VCaP (cell line): Measurements from ENCODE around the gene CRB2.

Experiments used
- H3K27ac ChIP-seq: fragments of 450-650 bp; 2 replicates; pipeline ENCODE4 v1.5.1; 2017
- TF ChIP-seq, protein P1 (sequence below): fragments of 450-650 bp; conservative IDR thresholded peaks from 2 replicates; pipeline ENCODE4 v1.5.1; 2017; ENCODE audit warnings: mild to moderate bottlenecking, moderate library complexity

Gene CRB2

DNA sequence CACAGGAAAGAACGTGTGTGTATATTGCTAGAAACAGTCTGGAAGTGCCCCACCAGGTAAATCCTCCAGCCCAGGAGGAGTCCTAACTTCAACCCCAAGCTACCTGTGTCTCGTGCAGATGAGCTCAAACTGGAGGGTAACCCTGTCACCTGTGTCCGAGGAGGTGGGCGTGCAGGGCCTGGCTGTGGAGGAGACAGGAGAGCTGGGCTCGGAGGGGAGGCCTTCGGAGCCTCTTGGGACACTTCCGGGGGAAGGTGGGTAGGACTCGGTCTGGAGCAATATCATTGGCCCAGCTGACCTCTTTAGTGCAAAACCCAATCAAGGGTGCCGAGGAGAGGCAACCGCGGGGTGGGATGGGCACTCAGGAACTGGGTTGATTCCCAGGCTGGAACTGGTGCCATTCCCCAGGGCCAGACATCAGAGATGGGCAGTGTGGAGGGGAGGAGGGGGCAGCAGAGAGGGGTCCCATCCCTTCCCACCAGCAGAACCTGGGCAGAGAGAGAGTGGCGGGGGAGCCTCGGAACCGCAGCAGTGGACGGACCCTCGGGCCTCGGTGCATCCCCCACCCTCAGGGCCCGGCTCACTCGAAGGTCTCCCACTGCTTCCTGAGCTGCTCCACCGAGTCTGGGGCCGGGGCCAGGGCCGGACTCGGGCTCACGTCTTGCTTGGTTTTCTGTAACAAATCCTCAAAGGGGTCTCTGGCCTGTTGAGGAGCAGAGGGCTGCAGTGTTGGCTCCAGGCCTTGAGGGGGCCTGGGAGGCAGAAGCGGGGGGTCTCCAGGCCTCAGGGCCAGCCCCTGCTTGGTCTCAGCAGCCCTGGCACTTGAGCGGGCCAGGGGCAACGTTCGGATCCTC lies 25.1 kb downstream of the CRB2 start:
- TF ChIP-seq, protein P1, sequence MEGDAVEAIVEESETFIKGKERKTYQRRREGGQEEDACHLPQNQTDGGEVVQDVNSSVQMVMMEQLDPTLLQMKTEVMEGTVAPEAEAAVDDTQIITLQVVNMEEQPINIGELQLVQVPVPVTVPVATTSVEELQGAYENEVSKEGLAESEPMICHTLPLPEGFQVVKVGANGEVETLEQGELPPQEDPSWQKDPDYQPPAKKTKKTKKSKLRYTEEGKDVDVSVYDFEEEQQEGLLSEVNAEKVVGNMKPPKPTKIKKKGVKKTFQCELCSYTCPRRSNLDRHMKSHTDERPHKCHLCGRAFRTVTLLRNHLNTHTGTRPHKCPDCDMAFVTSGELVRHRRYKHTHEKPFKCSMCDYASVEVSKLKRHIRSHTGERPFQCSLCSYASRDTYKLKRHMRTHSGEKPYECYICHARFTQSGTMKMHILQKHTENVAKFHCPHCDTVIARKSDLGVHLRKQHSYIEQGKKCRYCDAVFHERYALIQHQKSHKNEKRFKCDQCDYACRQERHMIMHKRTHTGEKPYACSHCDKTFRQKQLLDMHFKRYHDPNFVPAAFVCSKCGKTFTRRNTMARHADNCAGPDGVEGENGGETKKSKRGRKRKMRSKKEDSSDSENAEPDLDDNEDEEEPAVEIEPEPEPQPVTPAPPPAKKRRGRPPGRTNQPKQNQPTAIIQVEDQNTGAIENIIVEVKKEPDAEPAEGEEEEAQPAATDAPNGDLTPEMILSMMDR, result no peak
- no peak overlapping the region for H3K27ac ChIP-seq

DNA sequence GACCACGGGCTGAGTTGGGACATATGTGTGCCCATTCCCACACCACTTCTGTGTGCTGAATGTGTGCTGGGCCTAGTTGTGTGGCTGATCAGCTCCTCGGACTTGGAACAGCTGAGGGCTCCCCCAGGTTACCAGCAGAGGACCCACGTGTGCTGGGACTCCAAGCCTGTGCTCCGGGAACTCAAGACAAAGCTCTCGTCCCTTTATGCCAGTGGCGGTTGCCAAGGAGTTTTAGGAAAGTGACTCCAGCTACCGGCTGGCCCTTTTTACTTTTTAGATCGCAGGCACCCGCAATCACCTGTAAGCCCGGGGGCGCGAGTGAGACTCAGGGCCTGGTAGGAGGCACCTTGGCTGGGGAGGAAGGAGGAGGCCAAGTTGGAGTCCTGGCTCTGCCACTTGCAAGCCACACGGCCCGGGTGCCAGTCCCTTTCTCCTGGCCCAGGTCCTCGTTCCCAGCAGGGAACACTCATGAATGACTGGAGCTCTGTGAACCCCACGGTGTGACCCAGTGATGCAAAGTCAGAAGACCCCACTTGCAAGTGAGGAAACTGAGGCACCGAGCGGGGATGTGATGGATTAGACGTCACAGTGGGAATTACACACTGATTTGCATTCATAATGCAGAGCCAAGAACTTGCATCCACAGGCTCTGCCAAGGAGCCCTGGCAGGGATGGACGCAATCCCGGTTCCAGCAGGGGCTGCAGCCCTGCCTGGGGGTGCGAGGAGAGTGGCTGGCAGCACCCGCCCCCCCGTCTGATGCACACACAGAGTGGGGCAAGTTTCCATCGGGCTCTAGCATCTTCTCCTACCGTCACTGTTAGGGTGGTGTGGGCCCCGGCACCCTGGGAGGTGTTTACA lies 26.9 kb downstream of the CRB2 start:
- no peak overlapping the region for H3K27ac ChIP-seq
- TF ChIP-seq, protein P1, result no peak

DNA sequence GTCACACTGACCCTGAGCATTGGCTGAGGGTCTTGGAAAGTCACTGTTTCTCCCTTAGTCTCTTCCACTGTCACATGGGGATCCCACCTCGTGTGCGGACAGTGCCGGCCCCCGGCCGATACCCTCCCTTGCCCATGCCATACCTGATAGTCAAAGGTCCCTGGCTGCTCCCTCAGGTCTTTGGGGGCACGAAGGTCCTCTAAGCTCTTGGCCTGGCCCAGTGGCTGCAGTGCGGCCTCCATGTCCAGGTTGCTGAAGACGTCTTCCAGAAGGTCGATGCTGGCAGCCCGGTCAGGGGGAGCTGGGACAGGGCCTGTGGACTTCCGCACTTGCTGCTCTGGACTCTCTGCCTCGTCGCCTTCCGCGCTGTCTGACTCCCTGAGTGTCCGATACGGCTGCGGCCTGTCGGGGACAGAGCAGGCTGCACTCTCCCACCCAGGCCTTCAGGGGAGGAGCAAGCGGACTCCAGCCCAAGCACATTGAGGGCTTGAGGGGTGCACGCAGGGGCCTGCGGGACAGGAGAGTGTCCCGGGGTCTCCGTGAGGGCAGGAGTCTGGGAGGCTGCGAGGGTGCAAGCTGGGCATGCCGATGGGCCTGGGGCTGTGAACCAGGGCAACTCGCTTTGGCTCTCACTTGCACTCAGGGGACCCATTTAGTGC lies 27.6 kb downstream of the CRB2 start:
- TF ChIP-seq, protein P1, result no peak
- H3K27ac ChIP-seq, result no peak overlapping the region

DNA sequence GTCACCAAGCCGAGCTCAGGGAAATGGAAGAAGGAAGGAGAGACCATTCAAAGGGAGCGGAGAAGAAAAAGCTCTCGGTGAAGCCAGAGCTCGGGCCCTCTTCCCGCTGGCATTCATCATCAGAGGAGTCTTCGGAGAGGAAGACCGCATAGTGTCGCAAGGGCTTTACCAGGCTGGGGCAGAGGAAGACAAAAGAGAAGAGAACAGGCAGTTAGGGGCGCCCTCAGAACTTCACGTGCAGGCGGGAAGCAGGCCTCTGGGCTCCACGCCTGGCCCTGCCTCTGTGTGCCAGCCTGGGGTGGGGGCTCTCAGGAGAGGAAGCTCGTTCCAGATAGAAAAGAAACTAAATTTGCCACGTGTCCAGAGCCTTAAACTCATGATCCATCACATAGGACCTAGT lies 31.7 kb downstream of the CRB2 start:
- TF ChIP-seq, protein P1, result no peak
- no peak overlapping the region for H3K27ac ChIP-seq

DNA sequence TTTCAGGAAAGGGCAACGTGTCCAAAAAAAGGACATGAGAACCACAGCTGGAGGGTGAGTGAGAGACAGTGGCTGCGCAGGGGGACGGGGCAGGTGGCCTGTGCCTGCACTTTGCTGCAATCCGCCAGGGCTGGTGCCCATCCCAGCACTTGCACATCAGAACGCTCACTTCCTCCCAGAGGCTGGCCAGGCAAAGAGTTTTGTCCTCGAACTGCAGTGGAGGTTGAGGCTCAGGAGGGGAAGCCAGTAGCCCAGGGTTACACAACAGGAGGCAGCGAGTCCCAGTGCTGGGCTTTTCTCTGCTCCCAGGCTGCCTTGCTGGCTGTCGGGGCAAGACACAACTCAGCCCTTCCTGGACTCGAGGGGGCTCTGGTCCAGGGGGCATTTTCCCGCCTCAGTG lies 33.1 kb downstream of the CRB2 start:
- TF ChIP-seq, protein P1, result no peak
- no peak overlapping the region for H3K27ac ChIP-seq

DNA sequence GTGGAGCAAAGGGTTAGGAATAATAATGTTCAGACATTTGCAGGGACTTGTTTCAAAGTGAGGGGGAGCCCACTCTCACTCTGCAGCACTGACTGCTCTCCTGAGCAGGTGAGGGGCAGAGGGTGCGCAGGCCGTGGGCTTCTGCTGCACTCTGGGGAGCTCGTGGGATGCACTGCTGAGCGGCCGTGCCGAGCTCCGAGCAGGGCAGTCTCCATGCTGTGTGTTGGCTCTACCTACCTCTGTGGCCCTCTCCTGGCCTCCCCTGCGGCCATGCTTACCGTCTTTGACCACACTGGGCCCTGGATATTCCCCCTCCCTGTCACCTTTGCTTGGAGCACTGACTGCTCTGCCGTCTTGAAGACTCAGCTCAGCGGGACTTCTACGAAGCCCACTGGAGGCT lies 33.7 kb downstream of the CRB2 start:
- TF ChIP-seq, protein P1, result no peak
- H3K27ac ChIP-seq, result no peak overlapping the region
